DND-41 (cell line): ENCODE measurements around the gene SLC6A11.

Experiments used
- ATAC-seq: fragments of 200-7000 bp; cut with Tn5 transposase; 3 replicates; pipeline ENCODE4 v1.9.1; 2021; ENCODE audit warnings: low read depth; ENCODE audit not compliant: insufficient read depth
- DNase-seq: peaks from one replicate; pipeline ENCODE4 v3.0.0-alpha.2; 2020
- H2AFZ ChIP-seq: 2 replicates; pipeline ENCODE4 v1.6.0; 2012; ENCODE audit warnings: low read depth, low read length
- H3K27ac ChIP-seq: 2 replicates; pipeline ENCODE4 v1.5.1; 2012; ENCODE audit warnings: low read length, inconsistent platforms
- H3K27me3 ChIP-seq: fragments of 200-600 bp; sonication (generic); 2 replicates; pipeline ENCODE4 v1.6.0; 2012; ENCODE audit warnings: low read length, mild to moderate bottlenecking, inconsistent platforms; ENCODE audit not compliant: insufficient read depth, poor library complexity
- H3K36me3 ChIP-seq: 2 replicates; pipeline ENCODE4 v1.5.1; 2012; ENCODE audit warnings: low read length, inconsistent platforms; ENCODE audit not compliant: insufficient read depth
- H3K4me1 ChIP-seq: 2 replicates; pipeline ENCODE4 v1.5.1; 2012; ENCODE audit warnings: mild to moderate bottlenecking, low read length; ENCODE audit not compliant: insufficient read depth
- H3K4me2 ChIP-seq: 2 replicates; pipeline ENCODE4 v1.6.0; 2012; ENCODE audit warnings: mild to moderate bottlenecking, moderate library complexity, low read length, inconsistent platforms; ENCODE audit not compliant: insufficient read depth
- H3K4me3 ChIP-seq, 2 experiments: fragments of 200-600 bp in 1 of 2; shearing (Covaris generic) in 1 of 2; 2 replicates each; pipeline ENCODE4 v1.5.1; 2012 to 2016; ENCODE audit warnings: inconsistent platforms in 2 of 2, low read length in 2 of 2, mild to moderate bottlenecking in 2 of 2, low read depth in 1 of 2, moderate library complexity in 1 of 2
- H3K79me2 ChIP-seq: 2 replicates; pipeline ENCODE4 v1.6.0; 2012; ENCODE audit warnings: low read length, inconsistent platforms; ENCODE audit not compliant: insufficient read depth
- H3K9ac ChIP-seq: 2 replicates; pipeline ENCODE4 v1.6.0; 2012; ENCODE audit warnings: low read depth, mild to moderate bottlenecking, inconsistent platforms, low read length, moderate library complexity
- H3K9me3 ChIP-seq: 2 replicates; pipeline ENCODE4 v1.5.1; 2012; ENCODE audit warnings: low read length, moderate library complexity, mild to moderate bottlenecking, inconsistent platforms; ENCODE audit not compliant: insufficient read depth, severe bottlenecking
- H4K20me1 ChIP-seq: 2 replicates; pipeline ENCODE4 v1.6.0; 2012; ENCODE audit warnings: low read length; ENCODE audit not compliant: insufficient read depth
- CTCF ChIP-seq: IDR thresholded peaks from 2 replicates; pipeline ENCODE4 v1.5.1; 2012; ENCODE audit warnings: borderline replicate concordance, low read length, moderate library complexity, mild to moderate bottlenecking; ENCODE audit not compliant: poor library complexity, severe bottlenecking; ENCODE audit errors: extremely low read depth
- EZH2 ChIP-seq: IDR thresholded peaks from 3 replicates; pipeline ENCODE4 v1.6.1; 2012; ENCODE audit warnings: borderline replicate concordance, low read depth, mild to moderate bottlenecking, moderate library complexity, low read length, inconsistent platforms; ENCODE audit not compliant: severe bottlenecking

The SLC6A11 gene

GRCh38 chr3:10804183-10804648 lies 11.8 kb upstream of the SLC6A11 start:
- no peaks in the 10 kb centered on the region for H4K20me1 ChIP-seq
- TF ChIP-seq CTCF (no peak), EZH2 (no peak)
- no peak overlapping the region for H3K4me2 ChIP-seq

GRCh38 chr3:10806006-10806405 lies 10.0 kb upstream of the SLC6A11 start:
- no peak for TF ChIP-seq EZH2
- no peak for TF ChIP-seq CTCF
- H2AFZ ChIP-seq: no peak overlapping the region
- ATAC-seq: no peak

More at GRCh38 chr3:10804183-10804648, 11.8 kb upstream of the SLC6A11 start:
- H3K4me1 ChIP-seq: no peaks in the 10 kb centered on the region
- peaks cover 6% of the 10 kb centered on the region for H3K27me3 ChIP-seq
- no peak overlapping the region for H2AFZ ChIP-seq
- no peaks in the 10 kb centered on the region for H3K79me2 ChIP-seq
- H3K4me3 ChIP-seq: no peak overlapping the region
- DNase-seq (no peak), ATAC-seq (no peak)
- H3K36me3 ChIP-seq: no peaks in the 10 kb centered on the region
- no peaks in the 10 kb centered on the region for H3K9me3 ChIP-seq
- H3K9ac ChIP-seq: no peak overlapping the region
- no peak overlapping the region for H3K27ac ChIP-seq

GRCh38 chr3:10808130-10808735 lies 7.8 kb upstream of the SLC6A11 start:
- DNase-seq: no peak
- H3K27ac ChIP-seq: no peak overlapping the region
- ATAC-seq: no peak

More at GRCh38 chr3:10806006-10806405, 10.0 kb upstream of the SLC6A11 start:
- no peaks in the 10 kb centered on the region for H4K20me1 ChIP-seq
- no peak overlapping the region for H3K9ac ChIP-seq
- H3K4me2 ChIP-seq: no peak overlapping the region
- H3K4me1 ChIP-seq: no peaks in the 10 kb centered on the region
- no peak for DNase-seq
- H3K4me3 ChIP-seq: no peak overlapping the region
- H3K9me3 ChIP-seq: no peaks in the 10 kb centered on the region
- no peaks in the 10 kb centered on the region for H3K36me3 ChIP-seq
- H3K27me3 ChIP-seq: peaks cover 7% of the 10 kb centered on the region
- no peaks in the 10 kb centered on the region for H3K79me2 ChIP-seq
- no peak overlapping the region for H3K27ac ChIP-seq

More at GRCh38 chr3:10808130-10808735, 7.8 kb upstream of the SLC6A11 start:
- Histone ChIP-seq H2AFZ (no peak overlapping the region), H3K4me2 (no peak overlapping the region), H3K79me2 (no peaks in the 10 kb centered on the region), H3K9me3 (no peaks in the 10 kb centered on the region), H3K9ac (no peak overlapping the region), H3K36me3 (no peaks in the 10 kb centered on the region), H4K20me1 (no peaks in the 10 kb centered on the region), H3K27me3 (peaks cover 4% of the 10 kb centered on the region), H3K4me3 (no peak overlapping the region), H3K4me1 (no peaks in the 10 kb centered on the region)
- no peak for TF ChIP-seq CTCF
- no peak for TF ChIP-seq EZH2
